Natural killer cell (primary cell): Measurements from ENCODE around the gene GSTM3. TPM values are rescaled to one million over a fixed set of nuclear protein-coding genes. Genes with fewer than 3 reads are reported as not detected.

Experiments used
- ATAC-seq, 3 donors: fragments of 150-1000 bp in 2 of 3; fragments of 200-7000 bp in 1 of 3; cut with Tn5 transposase; 1 replicate in 1 of 3; 2 replicates in 2 of 3; pipeline ENCODE4 v1.10.0; 2021; ENCODE audit warnings: mild to moderate bottlenecking in 2 of 3, moderate library complexity in 2 of 3
- DNase-seq, 2 donors: peaks; one replicate each; pipeline versions ENCODE4 v3.0.0 to v3.0.0-alpha.2; 2013 to 2021; ENCODE audit warnings: mixed read lengths in 1 of 2
- H3K27ac ChIP-seq: one replicate; pipeline ENCODE4 v1.5.1; 2013; ENCODE audit warnings: mild to moderate bottlenecking, low read length
- H3K27me3 ChIP-seq: one replicate; pipeline ENCODE4 v1.6.1; 2013; ENCODE audit warnings: low read length; ENCODE audit not compliant: control insufficient read depth, insufficient read depth
- H3K36me3 ChIP-seq: one replicate; pipeline ENCODE4 v1.6.1; 2013; ENCODE audit warnings: low read length; ENCODE audit not compliant: control insufficient read depth, insufficient read depth
- H3K4me1 ChIP-seq: one replicate; pipeline ENCODE4 v1.6.1; 2013; ENCODE audit warnings: low read length; ENCODE audit not compliant: control insufficient read depth, insufficient read depth
- H3K4me3 ChIP-seq: one replicate; pipeline ENCODE4 v1.5.1; 2013; ENCODE audit warnings: low read length
- H3K9me3 ChIP-seq: one replicate; pipeline ENCODE4 v1.6.1; 2013; ENCODE audit warnings: low read length; ENCODE audit not compliant: control insufficient read depth, insufficient read depth
- H3K27ac Mint-ChIP-seq, 2 donors: one replicate each; pipeline ENCODE4 v1.8.0; 2022; ENCODE audit warnings: mild to moderate bottlenecking in 2 of 2, mixed read lengths in 2 of 2, moderate library complexity in 1 of 2
- H3K27me3 Mint-ChIP-seq, 2 donors: one replicate each; pipeline ENCODE4 v1.8.0; 2022; ENCODE audit warnings: low read depth in 2 of 2, mixed read lengths in 2 of 2
- H3K36me3 Mint-ChIP-seq: one replicate; pipeline ENCODE4 v1.8.0; 2022; ENCODE audit warnings: mixed read lengths
- H3K4me1 Mint-ChIP-seq, 2 donors: one replicate each; pipeline ENCODE4 v1.8.0; 2022; ENCODE audit warnings: mixed read lengths in 2 of 2
- H3K4me3 Mint-ChIP-seq: one replicate; pipeline ENCODE4 v1.8.0; 2022; ENCODE audit warnings: mild to moderate bottlenecking, moderate library complexity, mixed read lengths
- H3K9me3 Mint-ChIP-seq, 2 donors: one replicate each; pipeline ENCODE4 v1.8.0; 2022; ENCODE audit warnings: mixed read lengths in 2 of 2
- CTCF ChIP-seq: fragments of 200-600 bp; IDR thresholded peaks from one replicate; pipeline ENCODE4 v1.8.0; 2022; ENCODE audit warnings: antibody characterized with exemption
- WGBS: methylation state at CpG from one replicate; pipeline ENCODE4 v1.1.7; 2013; ENCODE audit warnings: missing lambda C conversion rate; ENCODE audit not compliant: insufficient coverage; 5-methylcytosine and 5-hydroxymethylcytosine counted together
- intact Hi-C: fragments of 100-400 bp; cut with micrococcal nuclease; formaldehyde crosslinking; loops from one replicate; pipeline ENCODE4 v1.14.2; 2022
- total RNA-seq, 4 donors: library from RNA; stranded (reverse); fragments of 120-200 nt in 1 of 4; gene quantifications; one replicate each; pipeline versions ENCODE4 v1.2.3 to v1.2.4, GENCODE V29; 2013 to 2022

GSTM3 gene
- total RNA-seq, 3 donors from 2014 or later (not counting 1 experiment from before 2014, with no cell fraction given): 1.7 to 3.0 (median 3.0) TPM

- Mint-ChIP-seq H3K27ac (no peak overlapping the region), H3K36me3 (no peaks in the 10 kb centered on the region), H3K27me3 (peaks cover 8 to 18% of the 10 kb centered on the region in 2 donors), H3K9me3 (no peaks in the 10 kb centered on the region), H3K4me1 (no peaks in the 10 kb centered on the region), H3K4me3 (no peak overlapping the region)
- H3K4me3 ChIP-seq: no peak overlapping the region
- no peak overlapping the region for H3K27ac ChIP-seq
- DNase-seq (no peak), ATAC-seq (no peak)
- H3K9me3 ChIP-seq: no peaks in the 10 kb centered on the region
- H3K4me1 ChIP-seq: no peaks in the 10 kb centered on the region
- no peaks in the 10 kb centered on the region for H3K27me3 ChIP-seq
- H3K36me3 ChIP-seq: no peaks in the 10 kb centered on the region
- intact Hi-C loops: no loop called here
- WGBS: 88% methylated on average over 1 of the region's 1 CpG
- no peak for TF ChIP-seq CTCF
These were observed 14.8 kb downstream of the GSTM3 start for GRCh38 chr1:109726007-109726406.

GRCh38 chr1:109725510-109725909 lies 15.3 kb downstream of the GSTM3 start:
- TF ChIP-seq CTCF: no peak
- ATAC-seq: no peak
- Histone ChIP-seq H3K27ac (no peak overlapping the region), H3K4me1 (no peaks in the 10 kb centered on the region), H3K4me3 (no peak overlapping the region), H3K36me3 (no peaks in the 10 kb centered on the region), H3K9me3 (no peaks in the 10 kb centered on the region), H3K27me3 (no peaks in the 10 kb centered on the region)
- WGBS: 84% methylated on average over 4 of the region's 4 CpGs
- H3K4me1 Mint-ChIP-seq: no peaks in the 10 kb centered on the region
- H3K27me3 Mint-ChIP-seq: peaks cover 6 to 13% of the 10 kb centered on the region in 2 donors
- DNase-seq: no peak
- intact Hi-C loops: no loop called here
- no peaks in the 10 kb centered on the region for H3K9me3 Mint-ChIP-seq
- no peak overlapping the region for H3K27ac Mint-ChIP-seq
- H3K4me3 Mint-ChIP-seq: no peak overlapping the region
- H3K36me3 Mint-ChIP-seq: no peaks in the 10 kb centered on the region

- H3K27me3 Mint-ChIP-seq: peaks cover 6 to 9% of the 10 kb centered on the region in 2 donors
- Histone ChIP-seq H3K27me3 (no peaks in the 10 kb centered on the region), H3K4me1 (no peaks in the 10 kb centered on the region), H3K27ac (no peak overlapping the region), H3K9me3 (no peaks in the 10 kb centered on the region), H3K4me3 (no peak overlapping the region), H3K36me3 (no peaks in the 10 kb centered on the region)
- no peak for ATAC-seq
- intact Hi-C loops: no loop called here
- no peaks in the 10 kb centered on the region for H3K36me3 Mint-ChIP-seq
- H3K4me3 Mint-ChIP-seq: no peak overlapping the region
- no peaks in the 10 kb centered on the region for H3K9me3 Mint-ChIP-seq
- TF ChIP-seq CTCF: no peak
- H3K4me1 Mint-ChIP-seq: no peaks in the 10 kb centered on the region
- H3K27ac Mint-ChIP-seq: no peak overlapping the region
- DNase-seq: no peak
- 87% methylated on average over 4 of the region's 5 CpGs for WGBS
These were observed 15.9 kb downstream of the GSTM3 start for GRCh38 chr1:109724933-109725332.

GRCh38 chr1:109722908-109723691 lies 17.7 kb downstream of the GSTM3 start:
- Histone ChIP-seq H3K4me1 (no peaks in the 10 kb centered on the region), H3K9me3 (no peaks in the 10 kb centered on the region), H3K4me3 (no peak overlapping the region), H3K27ac (no peak overlapping the region), H3K36me3 (no peaks in the 10 kb centered on the region), H3K27me3 (no peaks in the 10 kb centered on the region)
- intact Hi-C loops: no loop called here
- peaks cover 6 to 9% of the 10 kb centered on the region in 2 donors for H3K27me3 Mint-ChIP-seq
- TF ChIP-seq CTCF: no peak
- DNase-seq (no peak), ATAC-seq (no peak)
- H3K4me1 Mint-ChIP-seq: no peaks in the 10 kb centered on the region
- no peak overlapping the region for H3K4me3 Mint-ChIP-seq
- WGBS: 96% methylated on average over 5 of the region's 7 CpGs
- no peak overlapping the region for H3K27ac Mint-ChIP-seq
- H3K9me3 Mint-ChIP-seq: no peaks in the 10 kb centered on the region
- H3K36me3 Mint-ChIP-seq: no peaks in the 10 kb centered on the region
